Trophoblast cell (in vitro differentiated cells and primary cell): ENCODE results near the gene MYO1D. TPM values are rescaled to one million over a fixed set of nuclear protein-coding genes. Genes with fewer than 3 reads are reported as not detected.
"Not testable (repeated sequence)": the region's sequence is repeated elsewhere in the genome, so short reads cannot be mapped to it uniquely, and the experiment has no call there.

ENCODE experiments used
- DNase-seq, 2 donors: peaks; one replicate each; pipeline ENCODE4 v3.0.0-alpha.2; 2016
- H2AFZ ChIP-seq: 2 replicates; pipeline ENCODE4 v1.6.1; 2013; ENCODE audit warnings: low read length, moderate library complexity, mild to moderate bottlenecking; ENCODE audit not compliant: insufficient read depth, poor library complexity
- H2AK5ac ChIP-seq: 2 replicates; pipeline ENCODE4 v1.6.1; 2013; ENCODE audit warnings: mild to moderate bottlenecking, low read length
- H2BK120ac ChIP-seq: 2 replicates; pipeline ENCODE4 v1.6.1; 2013; ENCODE audit warnings: low read length, mild to moderate bottlenecking, moderate library complexity; ENCODE audit not compliant: insufficient read depth, poor library complexity
- H2BK12ac ChIP-seq: 2 replicates; pipeline ENCODE4 v1.6.1; 2013; ENCODE audit warnings: mild to moderate bottlenecking, low read length, moderate library complexity
- H2BK5ac ChIP-seq: 2 replicates; pipeline ENCODE4 v1.6.1; 2013; ENCODE audit warnings: low read length, low read depth, moderate library complexity, mild to moderate bottlenecking; ENCODE audit not compliant: poor library complexity
- H3K14ac ChIP-seq: 2 replicates; pipeline ENCODE4 v1.6.1; 2013; ENCODE audit warnings: mild to moderate bottlenecking, low read length
- H3K18ac ChIP-seq: 2 replicates; pipeline ENCODE4 v1.6.1; 2013; ENCODE audit warnings: mild to moderate bottlenecking, low read length
- H3K23ac ChIP-seq: 2 replicates; pipeline ENCODE4 v1.6.1; 2013; ENCODE audit warnings: low read length
- H3K27ac ChIP-seq: 2 replicates; pipeline ENCODE4 v1.5.1; 2013; ENCODE audit warnings: low read depth, mild to moderate bottlenecking, inconsistent platforms, low read length, moderate library complexity
- H3K27me3 ChIP-seq: 2 replicates; pipeline ENCODE4 v1.6.1; 2013; ENCODE audit warnings: inconsistent platforms, mild to moderate bottlenecking, low read length, moderate library complexity; ENCODE audit not compliant: insufficient read depth
- H3K36me3 ChIP-seq, 2 experiments: 1 replicate in 1 of 2; 2 replicates in 1 of 2; pipeline ENCODE4 v1.6.1; 2013; ENCODE audit warnings: low read length in 2 of 2, mild to moderate bottlenecking in 2 of 2, moderate library complexity in 1 of 2; ENCODE audit not compliant: insufficient read depth in 2 of 2, control insufficient read depth in 1 of 2
- H3K4ac ChIP-seq: 2 replicates; pipeline ENCODE4 v1.6.1; 2013; ENCODE audit warnings: low read depth, mild to moderate bottlenecking, low read length, moderate library complexity
- H3K4me1 ChIP-seq, 2 experiments: 1 replicate in 1 of 2; 2 replicates in 1 of 2; pipeline ENCODE4 v1.6.1; 2013; ENCODE audit warnings: low read length in 2 of 2, mild to moderate bottlenecking in 2 of 2, moderate library complexity in 1 of 2; ENCODE audit not compliant: insufficient read depth in 2 of 2, control insufficient read depth in 1 of 2
- H3K4me2 ChIP-seq: 2 replicates; pipeline ENCODE4 v1.6.1; 2013; ENCODE audit warnings: inconsistent platforms, mild to moderate bottlenecking, low read length, moderate library complexity
- H3K4me3 ChIP-seq: 2 replicates; pipeline ENCODE4 v1.5.1; 2013; ENCODE audit warnings: mild to moderate bottlenecking, low read depth, low read length, inconsistent platforms
- H3K79me1 ChIP-seq: one replicate; pipeline ENCODE4 v1.6.1; 2013; ENCODE audit warnings: low read length
- H3K79me2 ChIP-seq: 2 replicates; pipeline ENCODE4 v1.6.1; 2013; ENCODE audit warnings: low read length, mild to moderate bottlenecking; ENCODE audit not compliant: control insufficient read depth, insufficient read depth, poor library complexity
- H3K9ac ChIP-seq: 2 replicates; pipeline ENCODE4 v1.6.1; 2013; ENCODE audit warnings: mild to moderate bottlenecking, low read length
- H3K9me3 ChIP-seq: 2 replicates; pipeline ENCODE4 v1.6.1; 2013; ENCODE audit warnings: low read depth, mild to moderate bottlenecking, control low read depth, inconsistent platforms, low read length; ENCODE audit not compliant: insufficient read depth
- H4K12ac ChIP-seq: 2 replicates; pipeline ENCODE4 v1.6.1; 2013; ENCODE audit warnings: low read depth, mild to moderate bottlenecking, low read length, moderate library complexity
- H4K8ac ChIP-seq: 2 replicates; pipeline ENCODE4 v1.6.1; 2013; ENCODE audit warnings: low read depth, mild to moderate bottlenecking, low read length, moderate library complexity
- H4K91ac ChIP-seq: one replicate; pipeline ENCODE4 v1.6.1; 2013; ENCODE audit warnings: low read depth, mild to moderate bottlenecking, low read length, moderate library complexity
- WGBS: extraction: QIAGEN DNeasy Blood & Tissue Kit; methylation state at CpG from one replicate; pipeline ENCODE4 v1.1.7; 2013; ENCODE audit warnings: missing lambda C conversion rate; ENCODE audit not compliant: insufficient read length, insufficient coverage; ENCODE audit errors: extremely low coverage; 5-methylcytosine and 5-hydroxymethylcytosine counted together
- polyA plus RNA-seq: library from polyadenylated mRNA; stranded (reverse); fragments of 200-250 nt; gene quantifications from 2 replicates; pipeline ENCODE4 v1.2.3, GENCODE V29; 2013

MYO1D gene
- polyA plus RNA-seq = 18.0 and 18.1 TPM in 2 replicates

DNA sequence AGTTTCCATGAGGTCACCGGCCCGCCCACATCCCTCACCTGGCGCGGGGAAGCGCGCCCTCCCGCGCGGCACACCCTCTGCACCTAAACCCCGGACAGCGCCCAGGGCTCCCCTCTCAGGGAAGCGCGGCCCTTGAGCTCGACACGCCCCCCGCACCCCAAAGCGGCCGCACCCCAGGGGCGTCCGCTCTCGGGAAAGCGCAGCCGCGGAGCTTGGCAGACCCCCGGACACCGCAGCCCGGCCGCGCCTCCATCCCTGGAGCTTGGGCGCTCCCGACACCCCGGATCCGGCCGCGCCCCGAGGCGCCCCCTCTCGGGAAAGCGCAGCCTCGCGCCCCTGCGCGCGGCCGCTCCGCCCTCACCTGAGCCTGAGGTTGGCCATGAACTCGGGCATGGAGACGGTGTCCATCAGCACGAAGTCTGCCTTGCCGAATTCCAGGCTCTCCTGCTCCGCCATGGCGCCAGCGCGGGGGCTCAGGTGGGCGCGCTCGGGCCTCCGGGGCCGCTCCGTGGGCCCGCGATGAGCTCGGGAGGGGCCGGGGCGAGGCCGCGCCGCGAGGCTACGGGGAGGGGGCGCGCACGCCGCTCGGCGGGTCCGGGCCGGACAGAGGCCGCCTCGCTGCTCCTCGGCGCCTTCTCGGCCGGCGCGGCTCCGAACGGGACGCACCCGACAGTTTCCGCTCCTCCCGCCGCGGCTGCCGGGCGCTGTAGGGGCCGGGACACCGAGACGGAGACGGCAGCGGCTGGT lies at the start of gene MYO1D:
MYO1D (minus strand) TSS at position 708 of the 747 bp plus-strand sequence; CDS start at position 456, 252 bp downstream.
- peak within 1 kb of the TSS; percentile 72 for H2BK5ac ChIP-seq
- H2BK12ac ChIP-seq = peak within 1 kb of the TSS; percentile 60
- peak within 1 kb of the TSS; percentile 88 for H4K91ac ChIP-seq
- peak; percentile 62 to 78 for DNase-seq
- peak within 1 kb of the TSS; percentile 92 for H3K14ac ChIP-seq
- no peak within 1 kb of the TSS for H2BK120ac ChIP-seq
- H3K4me2 ChIP-seq = peak within 1 kb of the TSS; percentile 88
- WGBS = no CpG with 5 or more reads among the region's 101 CpGs
- H2AFZ ChIP-seq = peak within 1 kb of the TSS; percentile 96
- no peak within 1 kb of the TSS for H2AK5ac ChIP-seq
- peaks cover 6% of the 10 kb centered on the region for H3K79me1 ChIP-seq
- no peaks in the 10 kb centered on the region for H3K27me3 ChIP-seq
- peaks cover 0 to 10% of the 10 kb centered on the region in 2 experiments for H3K4me1 ChIP-seq
- peaks cover 4% of the 10 kb centered on the region for H3K79me2 ChIP-seq
- H3K4ac ChIP-seq = peak within 1 kb of the TSS; percentile 13
- peak within 1 kb of the TSS; percentile 40 for H4K12ac ChIP-seq
- H3K18ac ChIP-seq = peak within 1 kb of the TSS; percentile 81
- H3K9ac ChIP-seq = peak within 1 kb of the TSS; percentile 92
- peaks cover 0 to 1% of the 10 kb centered on the region in 2 experiments for H3K36me3 ChIP-seq
- no peak within 1 kb of the TSS for H3K23ac ChIP-seq
- peak within 1 kb of the TSS; percentile 72 for H4K8ac ChIP-seq
- peak within 1 kb of the TSS; percentile 72 for H3K27ac ChIP-seq
- peak within 1 kb of the TSS; percentile 94 for H3K4me3 ChIP-seq
- no peaks in the 10 kb centered on the region for H3K9me3 ChIP-seq

DNA sequence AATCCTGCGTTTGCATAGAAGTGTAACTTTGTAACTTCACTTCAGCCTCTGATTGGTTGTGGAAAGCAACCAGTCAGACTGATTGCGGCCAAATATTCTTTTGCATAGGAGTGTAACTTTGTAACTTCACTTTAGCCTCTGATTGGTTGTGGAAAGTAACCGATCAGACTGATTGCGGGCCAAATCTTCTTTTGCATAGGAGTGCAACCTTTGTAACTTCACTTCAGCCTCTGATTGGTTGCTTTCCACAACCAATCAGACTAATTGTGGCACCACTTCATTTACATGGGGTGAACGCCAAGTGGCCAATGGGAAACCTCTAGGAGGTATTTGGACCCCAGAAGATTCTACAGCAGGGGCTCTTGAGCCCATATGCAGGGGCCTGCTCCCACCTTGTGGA lies 49.3 kb upstream of the MYO1D start:
- Histone ChIP-seq H3K4me2 (no peak overlapping the region), H3K79me1 (peaks cover 6% of the 10 kb centered on the region), H3K79me2 (peaks cover 3% of the 10 kb centered on the region), H4K8ac (no peak overlapping the region), H4K12ac (no peak overlapping the region), H3K4ac (no peak overlapping the region), H3K9me3 (no peaks in the 10 kb centered on the region), H2BK120ac (no peak overlapping the region), H3K18ac (no peak overlapping the region), H3K14ac (no peak overlapping the region), H4K91ac (no peak overlapping the region), H3K4me1 (peaks cover 3 to 13% of the 10 kb centered on the region in 2 experiments), H3K4me3 (no peak overlapping the region), H2BK12ac (no peak overlapping the region), H3K27ac (no peak overlapping the region), H3K36me3 (peaks cover 0 to 2% of the 10 kb centered on the region in 2 experiments), H2BK5ac (no peak overlapping the region), H2AFZ (no peak overlapping the region), H3K9ac (no peak overlapping the region), H3K27me3 (no peaks in the 10 kb centered on the region), H2AK5ac (no peak overlapping the region), H3K23ac (no peak overlapping the region)
- no CpG with 5 or more reads among the region's 5 CpGs for WGBS
- no peak for DNase-seq

DNA sequence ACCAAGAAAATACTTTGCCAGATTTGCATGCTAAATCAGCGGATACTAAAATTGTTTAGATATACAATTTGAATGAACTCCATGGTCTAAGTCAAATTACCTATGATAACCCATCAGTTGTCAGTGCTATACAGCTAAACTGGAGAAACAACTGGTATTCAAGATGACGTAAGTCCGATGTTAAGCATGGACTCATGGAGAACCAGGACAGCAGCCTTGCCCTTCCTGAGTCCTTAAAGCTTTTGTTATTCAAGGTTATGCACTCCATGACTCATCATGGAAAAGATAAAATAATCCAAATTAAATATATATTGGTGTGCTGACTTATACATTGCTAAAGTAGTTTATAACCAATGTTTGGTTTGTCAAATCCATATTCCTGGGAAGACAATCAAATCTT lies 47.0 kb upstream of the MYO1D start:
- not testable (repeated sequence) for H4K8ac ChIP-seq, H3K27ac ChIP-seq, H2BK5ac ChIP-seq, H3K36me3 ChIP-seq, H3K4ac ChIP-seq, H3K18ac ChIP-seq, H2BK12ac ChIP-seq, H3K27me3 ChIP-seq, H4K91ac ChIP-seq, H3K23ac ChIP-seq, H2AK5ac ChIP-seq, H3K14ac ChIP-seq, H3K79me1 ChIP-seq, H3K9me3 ChIP-seq, H2AFZ ChIP-seq, H3K9ac ChIP-seq, H3K4me2 ChIP-seq, H4K12ac ChIP-seq, H2BK120ac ChIP-seq, H3K4me3 ChIP-seq, H3K79me2 ChIP-seq
- no CpG with 5 or more reads among the region's 3 CpGs for WGBS
- H3K4me1 ChIP-seq = peaks cover 3 to 10% of the 10 kb centered on the region in 2 experiments
- peak in 1 of 2 donors; percentile 3 for DNase-seq

DNA sequence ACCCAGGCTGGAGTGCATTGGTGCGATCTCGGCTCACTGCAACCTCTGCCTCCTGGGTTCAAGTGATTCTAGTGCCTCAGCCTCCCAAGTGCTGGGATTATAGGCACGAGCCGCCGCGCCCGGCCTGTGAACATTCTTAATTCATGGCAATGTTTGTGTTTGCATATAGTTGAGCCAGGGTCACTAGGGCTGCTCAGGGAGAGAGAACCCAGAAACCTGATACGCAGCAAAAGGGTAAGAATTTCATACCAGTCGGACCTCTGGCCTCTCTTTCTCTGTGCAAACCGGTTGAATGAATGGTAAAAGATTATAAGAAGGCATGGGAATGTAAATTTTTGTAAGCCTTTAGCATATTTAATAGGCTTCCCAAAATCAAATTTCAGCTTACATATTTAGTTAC lies 44.1 kb upstream of the MYO1D start:
- H3K27me3 ChIP-seq = no peaks in the 10 kb centered on the region
- H3K36me3 ChIP-seq = no peaks in the 10 kb centered on the region
- H3K4me1 ChIP-seq = no peaks in the 10 kb centered on the region
- no peak overlapping the region for H2BK12ac ChIP-seq
- no peak overlapping the region for H3K4me2 ChIP-seq
- no peak overlapping the region for H3K4me3 ChIP-seq
- WGBS = no CpG with 5 or more reads among the region's 10 CpGs
- H3K27ac ChIP-seq = no peak overlapping the region
- no peak overlapping the region for H2BK120ac ChIP-seq
- no peak overlapping the region for H2BK5ac ChIP-seq
- no peak overlapping the region for H3K14ac ChIP-seq
- no peaks in the 10 kb centered on the region for H3K79me1 ChIP-seq
- no peak overlapping the region for H3K9ac ChIP-seq
- H3K23ac ChIP-seq = no peak overlapping the region
- H4K12ac ChIP-seq = no peak overlapping the region
- no peak for DNase-seq
- H2AFZ ChIP-seq = no peak overlapping the region
- H3K4ac ChIP-seq = no peak overlapping the region
- no peaks in the 10 kb centered on the region for H3K79me2 ChIP-seq
- H2AK5ac ChIP-seq = no peak overlapping the region
- H4K8ac ChIP-seq = no peak overlapping the region
- H4K91ac ChIP-seq = no peak overlapping the region
- H3K18ac ChIP-seq = no peak overlapping the region
- no peaks in the 10 kb centered on the region for H3K9me3 ChIP-seq
